SK-N-SH (cell line): ENCODE results near the gene PTPRG. TPM values are rescaled to one million over a fixed set of nuclear protein-coding genes. Genes with fewer than 3 reads are reported as not detected.

Source experiments
- CTCF ChIA-PET: fragments of 300-600, 350-600 bp; formaldehyde crosslinking; extraction: SDS; loops from one replicate; lab custom pipeline; 2021; lab: Yijun Ruan, JAX
- POLR2A ChIA-PET: fragments of 350-600 bp; sonication (Branson Sonifier 250); formaldehyde crosslinking; extraction: SDS; loops from one replicate; lab custom pipeline; 2020; ENCODE audit warnings: antibody characterized with exemption, inconsistent platforms; lab: Yijun Ruan, JAX
- DNase-seq: peaks from one replicate; pipeline ENCODE4 v3.0.0; 2012
- H2AFZ ChIP-seq: fragments of 200-600 bp; sonication (generic); 2 replicates; pipeline ENCODE4 v1.8.1; 2016; ENCODE audit warnings: antibody characterized with exemption, mild to moderate bottlenecking, low read depth
- H3F3A ChIP-seq: fragments of 200-600 bp; sonication (generic); replicated peaks from 2 replicates; pipeline ENCODE3; 2016; ENCODE audit warnings: antibody characterized with exemption, mild to moderate bottlenecking; ENCODE audit not compliant: insufficient read depth
- H3K27ac ChIP-seq, 2 experiments: fragments of 200-500 bp in 1 of 2; fragments of 200-600 bp in 1 of 2; sonication (Bioruptor generic) in 1 of 2; sonication (generic), shearing (Covaris generic) in 1 of 2; 2 replicates each; pipeline versions ENCODE4 v1.5.1 to v1.6.1; 2014 to 2016; ENCODE audit warnings: low read depth in 2 of 2, inconsistent platforms in 1 of 2, low read length in 1 of 2, mild to moderate bottlenecking in 1 of 2, mixed read lengths in 1 of 2
- H3K27me3 ChIP-seq: fragments of 200-600 bp; sonication (generic), shearing (Covaris generic); 2 replicates; pipeline ENCODE4 v1.6.1; 2016; ENCODE audit warnings: mixed run types; ENCODE audit not compliant: insufficient read depth
- H3K36me3 ChIP-seq, 2 experiments: fragments of 200-500 bp in 1 of 2; fragments of 200-600 bp in 1 of 2; sonication (Bioruptor generic) in 1 of 2; sonication (generic) in 1 of 2; replicated peaks in 1 of 2; 2 replicates each; pipeline versions ENCODE3 to v1.5.1; 2014 to 2016; ENCODE audit warnings: low read length in 1 of 2, mild to moderate bottlenecking in 1 of 2; ENCODE audit not compliant: insufficient read depth in 2 of 2, control insufficient read depth in 1 of 2
- H3K4me1 ChIP-seq, 2 experiments: fragments of 200-500 bp in 1 of 2; fragments of 200-600 bp in 1 of 2; sonication (Bioruptor generic) in 1 of 2; sonication (generic), shearing (Covaris generic) in 1 of 2; 2 replicates each; pipeline versions ENCODE4 v1.5.1 to v1.6.1; 2014 to 2016; ENCODE audit warnings: low read depth in 1 of 2, low read length in 1 of 2, mixed run types in 1 of 2; ENCODE audit not compliant: insufficient read depth in 2 of 2, control insufficient read depth in 1 of 2
- H3K4me2 ChIP-seq: fragments of 200-600 bp; sonication (generic), shearing (Covaris generic); 2 replicates; pipeline ENCODE4 v1.6.1; 2017; ENCODE audit warnings: mixed run types
- H3K4me3 ChIP-seq, 2 experiments: fragments of 200-500 bp in 1 of 2; fragments of 200-600 bp in 1 of 2; sonication (Bioruptor generic) in 1 of 2; sonication (generic), shearing (Covaris generic) in 1 of 2; 2 replicates each; pipeline versions ENCODE4 v1.5.1 to v1.8.1; 2014 to 2016; ENCODE audit warnings: low read depth in 2 of 2, inconsistent platforms in 1 of 2, low read length in 1 of 2, mild to moderate bottlenecking in 1 of 2, mixed read lengths in 1 of 2, moderate library complexity in 1 of 2
- H3K79me2 ChIP-seq: fragments of 200-600 bp; sonication (generic); 2 replicates; pipeline ENCODE4 v1.8.1; 2017; ENCODE audit warnings: mild to moderate bottlenecking; ENCODE audit not compliant: insufficient read depth
- H3K9ac ChIP-seq: fragments of 200-600 bp; sonication (generic); 2 replicates; pipeline ENCODE4 v1.6.1; 2017; ENCODE audit warnings: mixed run types
- H3K9me2 ChIP-seq: fragments of 200-600 bp; sonication (generic); 2 replicates; pipeline ENCODE4 v1.6.1; 2017; ENCODE audit warnings: mixed run types
- H3K9me3 ChIP-seq: fragments of 200-600 bp; sonication (generic); 2 replicates; pipeline ENCODE4 v1.6.1; 2017; ENCODE audit warnings: mixed run types, mild to moderate bottlenecking, moderate library complexity
- H4K20me1 ChIP-seq: fragments of 200-600 bp; sonication (generic); 2 replicates; pipeline ENCODE4 v1.6.1; 2017; ENCODE audit warnings: mild to moderate bottlenecking, mixed run types; ENCODE audit not compliant: insufficient read depth
- CHD2 ChIP-seq: fragments of 150-350 bp; IDR thresholded peaks from 2 replicates; pipeline ENCODE4 v1.6.1; 2018; ENCODE audit warnings: low read length; ENCODE audit not compliant: partially characterized antibody
- EP300 ChIP-seq, 2 experiments: IDR thresholded peaks; 2 replicates each; pipeline versions ENCODE4 v1.4.0 to v1.6.1; 2012; ENCODE audit warnings: borderline replicate concordance in 1 of 2, low read depth in 1 of 2, low read length in 1 of 2
- FOXJ3 ChIP-seq: sonication (generic); formaldehyde crosslinking; IDR thresholded peaks from 2 replicates; pipeline ENCODE4 v1.5.1; 2020; ENCODE audit warnings: mild to moderate bottlenecking, missing genetic modification reagents
- FOXM1 ChIP-seq: IDR thresholded peaks from 2 replicates; pipeline ENCODE4 v1.4.0; 2012; ENCODE audit warnings: low read depth, mild to moderate bottlenecking
- GATA2 ChIP-seq: sonication (generic); formaldehyde crosslinking; IDR thresholded peaks from 2 replicates; pipeline ENCODE4 v1.5.0; 2020; ENCODE audit warnings: mild to moderate bottlenecking, missing genetic modification reagents
- IRF3 ChIP-seq: fragments of 150-350 bp; IDR thresholded peaks from 2 replicates; pipeline ENCODE4 v1.6.1; 2016; ENCODE audit warnings: mild to moderate bottlenecking, low read depth, low read length
- JUND ChIP-seq: IDR thresholded peaks from 2 replicates; pipeline ENCODE4 v1.4.0; 2012
- MEF2A ChIP-seq: IDR thresholded peaks from 2 replicates; pipeline ENCODE4 v1.4.0; 2012; ENCODE audit warnings: low read depth, borderline replicate concordance
- MXI1 ChIP-seq: IDR thresholded peaks from 2 replicates; pipeline ENCODE4 v1.6.1; 2012; ENCODE audit warnings: mild to moderate bottlenecking, low read depth, low read length, improper control_type of control experiment
- NFIC ChIP-seq: IDR thresholded peaks from 2 replicates; pipeline ENCODE4 v1.4.0; 2012; ENCODE audit warnings: borderline replicate concordance
- NRF1 ChIP-seq: IDR thresholded peaks from 2 replicates; pipeline ENCODE4 v1.6.1; 2012; ENCODE audit warnings: low read depth, mild to moderate bottlenecking, low read length
- RAD21 ChIP-seq: IDR thresholded peaks from 2 replicates; pipeline ENCODE4 v1.6.1; 2012; ENCODE audit warnings: mild to moderate bottlenecking, low read length
- RCOR1 ChIP-seq: fragments of 150-350 bp; IDR thresholded peaks from 2 replicates; pipeline ENCODE4 v1.6.1; 2017; ENCODE audit warnings: antibody characterized with exemption, low read length
- RXRA ChIP-seq: IDR thresholded peaks from 2 replicates; pipeline ENCODE4 v1.4.0; 2012; ENCODE audit warnings: low read depth, mild to moderate bottlenecking, borderline replicate concordance
- SIN3A ChIP-seq: IDR thresholded peaks from 2 replicates; pipeline ENCODE4 v1.6.1; 2012; ENCODE audit warnings: low read depth, mild to moderate bottlenecking, low read length, moderate library complexity, borderline replicate concordance
- TAF1 ChIP-seq: IDR thresholded peaks from 2 replicates; pipeline ENCODE4 v1.6.1; 2012; ENCODE audit warnings: low read depth, mild to moderate bottlenecking, low read length, moderate library complexity, borderline replicate concordance
- TEAD4 ChIP-seq: IDR thresholded peaks from 2 replicates; pipeline ENCODE4 v1.4.0; 2012; ENCODE audit warnings: mild to moderate bottlenecking, borderline replicate concordance; ENCODE audit not compliant: insufficient read depth
- ZBTB33 ChIP-seq: IDR thresholded peaks from 2 replicates; pipeline ENCODE4 v1.4.0; 2012; ENCODE audit warnings: low read depth, borderline replicate concordance
- WGBS: methylation state at CpG from one replicate; pipeline ENCODE4 v1.1.6; 2017; ENCODE audit warnings: low lambda C conversion rate; 5-methylcytosine and 5-hydroxymethylcytosine counted together
- polyA plus RNA-seq, 3 experiments: library from polyadenylated mRNA; depleted of rRNA; stranded (reverse); fragments of >200 nt; gene quantifications; 2 replicates each; pipeline ENCODE4 v1.2.3, GENCODE V29; 2012

PTPRG gene
- polyA plus RNA-seq, 1 of the 3 experiments (the other 2 are of a cell fraction): 14.1 TPM

- Histone ChIP-seq H3K36me3 (no peaks in the 10 kb centered on the region), H3K9me3 (no peaks in the 10 kb centered on the region), H3K9ac (no peak overlapping the region), H3F3A (peaks cover 20% of the 10 kb centered on the region), H3K4me1 (peaks cover 7 to 20% of the 10 kb centered on the region in 2 experiments; a peak in 2 of 4 replicates), H3K27ac (no peak overlapping the region), H4K20me1 (no peaks in the 10 kb centered on the region), H2AFZ (no peak overlapping the region), H3K4me3 (no peak overlapping the region), H3K79me2 (peaks cover 6% of the 10 kb centered on the region; the same call in 1 of the 2 replicates), H3K4me2 (no peak overlapping the region), H3K9me2 (no peaks in the 10 kb centered on the region), H3K27me3 (no peaks in the 10 kb centered on the region)
- ChIA-PET POLR2A (no interaction called here), CTCF (interaction anchor here (1.5 kb wide), 1 partner anchor 12 kb away, joined by 3 read pairs; no protein-coding TSS in a partner anchor)
- no peak for DNase-seq
- TF ChIP-seq SIN3A: no peak
- TF ChIP-seq TEAD4: no peak
- no peak for TF ChIP-seq EP300 (IDR thresholded peaks at IDR 0.05; ENCODE audit: borderline replicate concordance in 1 of 2, low read depth in 1 of 2, low read length in 1 of 2)
- no peak for TF ChIP-seq RXRA
- TF ChIP-seq FOXM1: no peak
- no peak for TF ChIP-seq MXI1
- TF ChIP-seq MEF2A: no peak
- WGBS: 82% methylated on average over 4 of the region's 4 CpGs
Measured at GRCh38 chr3:61924090-61924735, 362.8 kb downstream of the PTPRG start.

- H2AFZ ChIP-seq: no peak overlapping the region
- POLR2A ChIA-PET: no interaction called here
- H3K36me3 ChIP-seq: no peaks in the 10 kb centered on the region
- no peak overlapping the region for H3K4me2 ChIP-seq
- H3K27me3 ChIP-seq: no peaks in the 10 kb centered on the region
- H3K9ac ChIP-seq: no peak overlapping the region
- 97% methylated on average over 2 of the region's 2 CpGs for WGBS
- peaks cover 7 to 28% of the 10 kb centered on the region in 2 experiments; a peak in 2 of 4 replicates for H3K4me1 ChIP-seq
- H3K79me2 ChIP-seq: peaks cover 14% of the 10 kb centered on the region
- H3K4me3 ChIP-seq: no peak overlapping the region
- H4K20me1 ChIP-seq: no peaks in the 10 kb centered on the region
- no peaks in the 10 kb centered on the region for H3K9me3 ChIP-seq
- no peak for DNase-seq
- peaks cover 18% of the 10 kb centered on the region for H3F3A ChIP-seq
- H3K9me2 ChIP-seq: no peaks in the 10 kb centered on the region
- H3K27ac ChIP-seq: no peak overlapping the region
- CTCF ChIA-PET: interaction anchor here (0.7 to 1.5 kb wide), 2 partner anchors 12 to 31 kb away, joined by 3 read pairs; no protein-coding TSS in a partner anchor
- no peak for TF ChIP-seq JUND
- no peak for TF ChIP-seq RCOR1
- no peak for TF ChIP-seq IRF3
- no peak for TF ChIP-seq MEF2A
Measured at GRCh38 chr3:61924991-61925390, 363.6 kb downstream of the PTPRG start.

- ChIA-PET POLR2A (no interaction called here), CTCF (interaction anchor here (0.7 to 1.2 kb wide), 2 partner anchors 9 to 32 kb away, joined by 3 read pairs; no protein-coding TSS in a partner anchor)
- Histone ChIP-seq H4K20me1 (no peaks in the 10 kb centered on the region), H2AFZ (no peak overlapping the region), H3K9me2 (no peaks in the 10 kb centered on the region), H3K9ac (no peak overlapping the region), H3K4me1 (peaks cover 7 to 30% of the 10 kb centered on the region in 2 experiments; a peak in 2 of 4 replicates), H3K9me3 (no peaks in the 10 kb centered on the region), H3K27ac (no peak overlapping the region; a peak in 1 of 4 replicates), H3K36me3 (no peaks in the 10 kb centered on the region), H3K4me3 (no peak overlapping the region), H3K79me2 (peaks cover 14% of the 10 kb centered on the region), H3K4me2 (no peak overlapping the region), H3F3A (peaks cover 15% of the 10 kb centered on the region), H3K27me3 (no peaks in the 10 kb centered on the region)
- WGBS: 100% methylated on average over 5 of the region's 5 CpGs
- DNase-seq: no peak
- no peak for TF ChIP-seq RXRA
- TF ChIP-seq JUND: no peak
- no peak for TF ChIP-seq FOXJ3 (CRISPR knock-in tag)
- no peak for TF ChIP-seq CHD2
- no peak for TF ChIP-seq GATA2
- TF ChIP-seq NRF1: no peak
- TF ChIP-seq RAD21: no peak
- no peak for TF ChIP-seq EP300 (IDR thresholded peaks at IDR 0.05; ENCODE audit: borderline replicate concordance in 1 of 2, low read depth in 1 of 2, low read length in 1 of 2)
- TF ChIP-seq FOXM1: no peak
- no peak for TF ChIP-seq ZBTB33
- TF ChIP-seq MXI1: no peak
- TF ChIP-seq TAF1: no peak
- no peak for TF ChIP-seq NFIC
- TF ChIP-seq MEF2A: no peak
- TF ChIP-seq TEAD4: no peak
Measured at GRCh38 chr3:61925721-61926120, 364.4 kb downstream of the PTPRG start.
